Astrocyte of the cerebellum (primary cell): ENCODE data around the gene OGFR.

Experiments used
- DNase-seq: peaks from one replicate; pipeline ENCODE4 v3.0.0-alpha.2; 2011; ENCODE audit warnings: low read depth
- H3K4me3 ChIP-seq: 2 replicates; pipeline ENCODE4 v1.5.1; 2011; ENCODE audit warnings: mild to moderate bottlenecking, low read depth, low read length, moderate library complexity
- in situ Hi-C: cut with HindIII; loops from 2 replicates; pipeline ENCODE4 v1.10.0; 2017; ENCODE audit warnings: low sequenced_read_pairs
- TF ChIP-seq, protein P1 (sequence below): IDR thresholded peaks from 2 replicates; pipeline ENCODE4 v1.5.1; 2012; ENCODE audit warnings: low read length, low read depth, moderate library complexity, mild to moderate bottlenecking; ENCODE audit errors: missing control alignments

The OGFR gene

DNA sequence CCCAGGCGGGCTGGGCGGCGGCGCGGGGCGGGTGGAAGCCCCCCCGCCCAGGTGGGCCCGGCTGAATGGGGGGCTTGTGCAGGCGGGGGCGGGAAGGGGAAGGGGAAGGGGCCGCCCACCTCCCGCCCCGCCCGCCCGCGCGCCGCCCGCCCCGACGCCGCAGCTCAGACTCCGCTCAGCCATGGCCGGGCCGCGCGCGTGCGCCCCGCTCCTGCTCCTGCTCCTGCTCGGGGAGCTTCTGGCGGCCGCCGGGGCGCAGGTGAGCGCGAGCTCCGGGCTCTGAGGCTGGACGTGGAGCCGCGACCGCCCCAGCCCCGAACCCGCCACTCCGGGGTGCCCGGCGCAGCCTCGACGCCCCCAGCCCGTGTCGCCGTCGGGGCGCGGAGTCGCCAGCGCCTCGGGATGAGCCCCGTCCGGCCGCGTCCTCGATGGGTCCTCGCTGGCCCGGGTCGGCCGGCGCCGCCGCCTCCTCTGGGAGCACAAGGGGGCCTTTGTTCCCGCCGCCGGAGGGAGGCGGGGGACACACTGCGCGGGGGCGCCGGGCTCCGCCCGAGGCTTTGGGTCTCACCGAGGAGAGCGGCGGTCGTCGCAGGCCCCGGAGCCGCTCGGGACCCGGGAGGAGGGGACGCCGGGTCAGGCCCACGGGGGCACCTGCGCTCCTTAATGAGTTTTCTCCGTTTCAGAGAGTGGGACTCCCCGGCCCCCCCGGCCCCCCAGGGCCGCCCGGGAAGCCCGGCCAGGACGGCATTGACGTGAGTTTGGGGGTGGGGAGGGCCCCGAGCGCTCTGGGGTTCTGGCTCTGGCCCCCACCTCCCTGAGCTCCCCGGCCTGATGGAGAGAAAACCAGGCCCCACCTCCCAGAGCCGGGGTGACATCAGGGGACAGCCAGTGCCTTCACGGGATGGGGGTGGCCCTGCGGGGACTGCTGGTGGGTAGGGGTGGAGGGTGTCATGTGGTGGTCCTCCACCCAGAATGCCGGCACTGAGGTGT lies 12.5 kb downstream of the OGFR start, which contains the start of gene COL9A3:
Gene COL9A3 (plus strand): TSS at position 167 of the 990 bp plus-strand sequence. CDS start 15 bp downstream, at position 182.
- TF ChIP-seq, protein P1, sequence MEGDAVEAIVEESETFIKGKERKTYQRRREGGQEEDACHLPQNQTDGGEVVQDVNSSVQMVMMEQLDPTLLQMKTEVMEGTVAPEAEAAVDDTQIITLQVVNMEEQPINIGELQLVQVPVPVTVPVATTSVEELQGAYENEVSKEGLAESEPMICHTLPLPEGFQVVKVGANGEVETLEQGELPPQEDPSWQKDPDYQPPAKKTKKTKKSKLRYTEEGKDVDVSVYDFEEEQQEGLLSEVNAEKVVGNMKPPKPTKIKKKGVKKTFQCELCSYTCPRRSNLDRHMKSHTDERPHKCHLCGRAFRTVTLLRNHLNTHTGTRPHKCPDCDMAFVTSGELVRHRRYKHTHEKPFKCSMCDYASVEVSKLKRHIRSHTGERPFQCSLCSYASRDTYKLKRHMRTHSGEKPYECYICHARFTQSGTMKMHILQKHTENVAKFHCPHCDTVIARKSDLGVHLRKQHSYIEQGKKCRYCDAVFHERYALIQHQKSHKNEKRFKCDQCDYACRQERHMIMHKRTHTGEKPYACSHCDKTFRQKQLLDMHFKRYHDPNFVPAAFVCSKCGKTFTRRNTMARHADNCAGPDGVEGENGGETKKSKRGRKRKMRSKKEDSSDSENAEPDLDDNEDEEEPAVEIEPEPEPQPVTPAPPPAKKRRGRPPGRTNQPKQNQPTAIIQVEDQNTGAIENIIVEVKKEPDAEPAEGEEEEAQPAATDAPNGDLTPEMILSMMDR, result no peak
- H3K4me3 ChIP-seq, result no peak within 1 kb of the TSS
- in situ Hi-C loops, result loop anchor here (5.0 kb wide), 1 partner anchor 50 kb away; no protein-coding TSS in a partner anchor
- DNase-seq, result no peak

DNA sequence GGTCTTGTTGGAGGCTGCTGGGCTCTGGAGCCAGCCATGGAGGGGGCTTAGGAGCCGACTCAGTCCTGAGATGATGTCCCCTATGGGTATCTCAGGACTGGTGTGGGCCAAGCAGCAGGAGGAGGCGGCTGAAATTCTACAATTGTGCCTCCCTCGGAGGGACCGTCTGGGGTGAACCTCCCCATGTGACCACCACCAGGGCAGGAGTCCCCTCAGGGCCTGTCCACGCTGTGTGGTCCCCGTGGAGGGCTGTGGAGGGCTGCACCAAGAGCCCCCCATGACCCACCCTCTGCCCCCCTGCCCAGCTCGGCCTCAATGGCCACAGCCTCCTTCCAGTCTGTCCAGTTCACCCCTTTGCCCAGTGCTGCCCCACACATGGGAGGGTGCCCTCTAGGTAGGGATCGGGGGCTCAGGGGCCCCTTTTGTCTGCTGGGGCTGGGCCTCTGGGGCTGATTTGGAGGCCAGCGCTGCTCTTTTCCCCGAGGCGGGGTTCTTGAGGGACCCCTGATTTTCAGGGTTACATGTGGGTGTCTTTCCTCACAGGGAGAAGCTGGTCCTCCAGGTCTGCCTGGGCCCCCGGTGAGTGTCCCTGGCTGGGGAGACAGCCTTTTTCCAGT lies 13.4 kb downstream of the OGFR start:
- TF ChIP-seq, protein P1, result no peak
- no peak for DNase-seq
- in situ Hi-C loops, result loop anchor here (5.0 kb wide), 1 partner anchor 49 kb away; no protein-coding TSS in a partner anchor
- H3K4me3 ChIP-seq, result no peak overlapping the region

DNA sequence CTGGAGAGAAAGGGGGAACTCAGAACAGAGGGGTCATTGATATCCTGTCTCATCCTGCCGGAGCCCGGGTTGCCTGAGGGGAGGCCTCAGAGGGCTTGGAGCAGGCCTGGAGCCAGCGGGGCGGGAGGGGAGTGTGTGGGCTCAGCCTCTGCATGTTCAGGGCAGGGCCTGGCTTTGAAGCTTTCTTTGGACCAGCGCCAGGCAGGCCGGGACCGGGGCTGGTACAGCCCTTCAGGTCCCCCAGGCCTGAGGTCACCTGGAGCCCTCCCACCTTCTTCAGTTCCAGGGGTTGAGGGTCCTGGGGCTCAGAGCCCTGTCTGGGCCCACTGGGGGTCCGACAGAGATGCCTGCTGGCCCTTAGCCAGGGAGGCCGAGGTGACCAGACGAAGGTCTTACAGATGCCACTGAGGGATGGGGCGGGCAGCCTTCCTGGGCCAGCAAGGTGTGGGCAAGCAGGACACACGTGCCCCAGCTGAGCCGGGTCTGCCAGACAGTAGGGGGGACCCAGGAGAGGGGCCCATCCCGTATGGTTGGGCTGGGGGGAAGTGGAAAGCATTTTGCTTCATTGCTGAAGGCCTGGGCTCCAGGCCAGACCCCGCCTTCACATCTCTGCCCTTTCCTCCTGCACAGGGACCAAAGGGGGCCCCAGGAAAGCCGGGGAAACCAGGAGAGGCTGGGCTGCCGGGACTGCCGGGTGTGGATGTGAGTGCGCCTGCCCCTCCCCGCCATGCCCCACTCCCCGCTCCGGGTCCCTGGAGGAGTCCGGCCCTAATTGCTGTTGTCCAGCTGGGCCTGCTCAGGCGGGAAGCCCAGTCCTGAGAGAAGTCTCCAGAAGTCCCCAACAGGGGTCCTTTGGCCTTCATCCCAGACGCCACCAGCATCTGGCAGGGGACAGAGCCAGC lies 14.2 kb downstream of the OGFR start:
- no peak overlapping the region for H3K4me3 ChIP-seq
- TF ChIP-seq, protein P1, result no peak
- in situ Hi-C loops, result loop anchor here (5.0 kb wide), 1 partner anchor 48 kb away; no protein-coding TSS in a partner anchor
- no peak for DNase-seq

DNA sequence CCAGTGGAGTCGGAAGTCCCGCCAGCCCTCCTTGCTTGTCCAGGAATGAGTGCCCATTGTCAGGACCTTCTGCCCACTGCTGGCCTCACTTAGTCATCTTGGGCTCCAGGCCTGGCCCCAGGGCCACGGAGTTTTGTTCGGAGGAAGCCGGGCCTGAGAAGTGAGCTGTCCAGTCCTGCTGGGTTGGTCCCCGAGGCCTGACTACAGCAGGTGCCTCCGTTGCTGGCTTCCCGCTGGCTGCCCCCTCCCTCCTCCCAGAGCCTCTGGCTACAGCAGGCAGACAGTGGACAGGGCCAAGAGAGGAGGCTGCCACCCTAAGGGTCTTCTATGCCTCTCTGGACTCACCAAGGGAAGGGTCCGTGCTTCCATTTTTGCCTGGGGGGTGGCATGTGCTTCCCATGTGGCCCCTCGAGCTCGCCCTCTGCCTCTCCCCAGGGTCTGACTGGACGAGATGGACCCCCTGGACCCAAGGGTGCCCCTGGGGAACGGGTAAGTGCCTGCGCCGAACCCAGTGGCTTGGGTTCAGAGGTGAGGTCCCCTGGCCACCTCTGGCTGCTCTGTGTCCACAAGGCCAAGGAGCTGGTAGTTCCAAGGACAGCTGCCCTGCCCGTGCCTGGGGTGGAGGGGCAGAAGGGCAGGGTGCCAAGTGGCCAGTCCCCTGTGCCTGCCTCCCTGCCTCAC lies 15.0 kb downstream of the OGFR start:
- in situ Hi-C loops, result loop anchor here (5.0 kb wide), 1 partner anchor 48 kb away; no protein-coding TSS in a partner anchor
- TF ChIP-seq, protein P1, result no peak

DNA sequence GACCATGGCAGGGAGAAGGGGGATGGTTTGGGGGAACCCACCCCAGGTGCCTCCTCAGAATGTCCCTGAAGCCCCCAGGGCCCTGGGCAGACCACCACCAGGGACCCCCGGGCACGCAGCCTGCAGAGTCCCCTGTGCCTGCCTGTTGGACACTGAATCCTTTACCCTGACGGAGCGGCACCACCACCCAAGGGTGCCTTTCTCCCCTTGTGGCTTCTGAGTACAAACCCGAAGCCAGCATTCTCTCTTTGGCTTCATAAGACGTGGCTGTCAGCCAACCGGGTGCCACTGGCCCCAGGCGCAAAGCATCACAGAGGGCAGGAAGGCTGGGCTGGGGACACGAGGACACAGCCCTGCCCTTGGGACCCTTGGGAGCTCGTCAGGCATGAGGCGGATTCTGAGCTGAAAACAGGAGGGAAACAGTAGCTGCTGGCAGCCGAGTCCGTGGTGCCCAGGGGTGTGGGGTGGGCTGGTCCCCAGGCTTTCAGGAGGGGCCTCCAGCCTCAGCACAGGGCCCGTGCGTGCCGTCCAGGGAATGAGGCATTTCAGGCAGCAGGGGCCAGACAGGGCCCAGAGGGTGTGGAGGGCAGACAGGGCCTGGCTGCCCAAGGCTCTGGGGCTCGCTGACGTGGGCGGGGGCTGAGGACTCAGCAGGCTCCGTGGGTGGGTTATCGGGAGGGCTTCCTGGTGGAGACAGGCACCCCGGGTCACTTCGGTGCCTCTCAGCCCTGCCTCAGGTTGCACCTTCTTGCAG lies 15.8 kb downstream of the OGFR start:
- TF ChIP-seq, protein P1, result no peak
- in situ Hi-C loops, result no loop called here
- DNase-seq, result no peak
- H3K4me3 ChIP-seq, result no peak overlapping the region

More for the DNA sequence above, 15.0 kb downstream of the OGFR start:
- no peak overlapping the region for H3K4me3 ChIP-seq
- no peak for DNase-seq
